Measurements from ENCODE around the gene C15orf61. TPM values are rescaled to one million over a fixed set of nuclear protein-coding genes. Genes with fewer than 3 reads are reported as not detected.

C15orf61 gene
- total RNA-seq, 2 donors from 2014 or later = 5.4 to 6.2 TPM

GRCh38 chr15:67578020-67578600, 57.2 kb downstream of the C15orf61 start:
- Histone ChIP-seq H3K9me3 (no peaks in the 10 kb centered on the region), H3K36me3 (no peaks in the 10 kb centered on the region), H3K4me1 (no peaks in the 10 kb centered on the region), H3K27me3 (no peaks in the 10 kb centered on the region), H3K27ac (no peak overlapping the region), H3K9ac (ENCODE audit: low read depth in 2 of 2, low read length in 2 of 2) (no peak overlapping the region), H3K4me3 (no peak overlapping the region)
- intact Hi-C loops (cut with DNase I) = no loop called here
- no peak for TF ChIP-seq CTCF (IDR thresholded peaks at IDR 0.05)
- DNase-seq = no peak

GRCh38 chr15:67579164-67579563, 58.2 kb downstream of the C15orf61 start:
- no peak overlapping the region for H3K27ac ChIP-seq
- H3K4me3 ChIP-seq = no peak overlapping the region
- H3K9ac ChIP-seq (ENCODE audit: low read depth in 2 of 2, low read length in 2 of 2) = no peak overlapping the region
- H3K4me1 ChIP-seq = no peaks in the 10 kb centered on the region
- no peaks in the 10 kb centered on the region for H3K36me3 ChIP-seq
- H3K9me3 ChIP-seq = no peaks in the 10 kb centered on the region
- intact Hi-C loops (cut with DNase I) = no loop called here
- no peak for TF ChIP-seq CTCF (IDR thresholded peaks at IDR 0.05)
- no peaks in the 10 kb centered on the region for H3K27me3 ChIP-seq
- DNase-seq = no peak

Other genes with a start within 250 kb of the C15orf61 start
- 10 to 100 TPM; 19.1 to 20.2 TPM for gene MAP2K5, start 21.6 kb downstream of the C15orf61 start, total RNA-seq